OCI-LY1 (cell line): ENCODE data around the gene AFAP1.

Experiments
- EZH2 ChIP-seq: fragments of 200-600 bp; sonication (generic), shearing (Covaris generic); IDR thresholded peaks from 2 replicates; pipeline ENCODE4 v1.8.0; 2017; ENCODE audit warnings: borderline replicate concordance, mixed run types, mild to moderate bottlenecking, antibody characterized with exemption, low read length, moderate library complexity, mixed read lengths
- TF ChIP-seq, protein P1 (sequence below): fragments of 200-600 bp; sonication (generic), shearing (Covaris generic); IDR thresholded peaks from 2 replicates; pipeline ENCODE4 v1.5.1; 2017; ENCODE audit warnings: mild to moderate bottlenecking, antibody characterized with exemption, low read length, moderate library complexity, mixed read lengths

DNA sequence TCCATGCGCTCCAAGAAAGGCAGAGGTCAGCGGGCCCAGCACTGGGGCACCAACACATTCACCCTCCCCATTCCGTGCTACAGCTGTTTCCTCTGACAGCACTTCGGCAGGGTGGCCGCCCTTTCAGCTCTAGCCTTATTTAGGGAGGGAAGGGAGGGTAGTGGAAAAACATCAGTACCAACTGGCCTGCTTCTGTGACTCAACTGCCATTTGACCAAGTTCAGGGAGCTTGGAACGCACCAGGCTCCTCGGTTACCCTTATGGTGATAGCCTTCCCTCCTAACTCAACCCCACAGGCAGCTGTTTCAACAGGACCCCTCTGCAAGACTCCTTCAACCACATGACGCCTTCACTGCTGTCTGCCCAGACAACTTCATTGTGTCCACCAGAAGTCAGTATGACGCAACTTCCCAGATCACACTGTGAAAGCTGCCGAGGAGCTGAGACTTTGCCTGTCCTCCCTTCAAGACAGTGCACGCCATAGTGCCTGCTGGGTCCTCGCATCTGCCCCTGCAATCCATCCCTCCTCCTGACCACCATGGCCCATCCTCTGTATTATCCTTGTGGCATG lies 132.2 kb downstream of the AFAP1 start:
- TF ChIP-seq, protein P1, sequence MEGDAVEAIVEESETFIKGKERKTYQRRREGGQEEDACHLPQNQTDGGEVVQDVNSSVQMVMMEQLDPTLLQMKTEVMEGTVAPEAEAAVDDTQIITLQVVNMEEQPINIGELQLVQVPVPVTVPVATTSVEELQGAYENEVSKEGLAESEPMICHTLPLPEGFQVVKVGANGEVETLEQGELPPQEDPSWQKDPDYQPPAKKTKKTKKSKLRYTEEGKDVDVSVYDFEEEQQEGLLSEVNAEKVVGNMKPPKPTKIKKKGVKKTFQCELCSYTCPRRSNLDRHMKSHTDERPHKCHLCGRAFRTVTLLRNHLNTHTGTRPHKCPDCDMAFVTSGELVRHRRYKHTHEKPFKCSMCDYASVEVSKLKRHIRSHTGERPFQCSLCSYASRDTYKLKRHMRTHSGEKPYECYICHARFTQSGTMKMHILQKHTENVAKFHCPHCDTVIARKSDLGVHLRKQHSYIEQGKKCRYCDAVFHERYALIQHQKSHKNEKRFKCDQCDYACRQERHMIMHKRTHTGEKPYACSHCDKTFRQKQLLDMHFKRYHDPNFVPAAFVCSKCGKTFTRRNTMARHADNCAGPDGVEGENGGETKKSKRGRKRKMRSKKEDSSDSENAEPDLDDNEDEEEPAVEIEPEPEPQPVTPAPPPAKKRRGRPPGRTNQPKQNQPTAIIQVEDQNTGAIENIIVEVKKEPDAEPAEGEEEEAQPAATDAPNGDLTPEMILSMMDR: no peak
- no peak for TF ChIP-seq EZH2
